Naive thymus-derived CD4-positive, alpha-beta T cell (primary cell): ENCODE data around the gene HOXA10. TPM values are rescaled to one million over a fixed set of nuclear protein-coding genes. Genes with fewer than 3 reads are reported as not detected.
A peak's percentile ranks its signal among the peaks of the same experiment; 100 is the strongest.

Source experiments
- ATAC-seq: fragments of 150-1000 bp; cut with Tn5 transposase; 2 replicates; pipeline ENCODE4 v1.10.0; 2021; ENCODE audit warnings: mild to moderate bottlenecking, moderate library complexity
- CTCF ChIA-PET: fragments of 350-600 bp; sonication (Branson Sonifier 250); formaldehyde crosslinking; loops from one replicate; lab custom pipeline; 2021; ENCODE audit warnings: antibody characterized with exemption; lab: Charles Lee
- POLR2A ChIA-PET: fragments of 350-600 bp; sonication (Branson Sonifier 250); formaldehyde crosslinking; loops from one replicate; lab custom pipeline; 2021; ENCODE audit warnings: antibody characterized with exemption, inconsistent platforms; lab: Charles Lee
- DNase-seq, 9 donors: peaks; one replicate each; pipeline versions ENCODE4 v3.0.0 to v3.0.0-alpha.2; 2020 to 2022; ENCODE audit warnings: mixed read lengths in 1 of 9
- H3K27ac ChIP-seq: one replicate; pipeline ENCODE4 v1.7.0; 2013; ENCODE audit warnings: mild to moderate bottlenecking, low read depth, low read length, moderate library complexity
- H3K27me3 ChIP-seq, 2 donors: one replicate each; pipeline ENCODE4 v1.7.0; 2013; ENCODE audit warnings: low read length in 2 of 2, mild to moderate bottlenecking in 2 of 2, moderate library complexity in 2 of 2; ENCODE audit not compliant: control insufficient read depth in 2 of 2, insufficient read depth in 2 of 2
- H3K36me3 ChIP-seq, 3 experiments: 1 replicate in 2 of 3; 2 replicates in 1 of 3; pipeline ENCODE4 v1.7.0; 2013; ENCODE audit warnings: low read length in 3 of 3, mild to moderate bottlenecking in 3 of 3, moderate library complexity in 1 of 3; ENCODE audit not compliant: insufficient read depth in 3 of 3, control insufficient read depth in 2 of 3
- H3K4me1 ChIP-seq, 2 donors: one replicate each; pipeline ENCODE4 v1.7.0; 2013; ENCODE audit warnings: low read length in 2 of 2, mild to moderate bottlenecking in 2 of 2, moderate library complexity in 1 of 2; ENCODE audit not compliant: control insufficient read depth in 2 of 2, insufficient read depth in 2 of 2
- H3K4me3 ChIP-seq: 2 replicates; pipeline ENCODE4 v1.7.0; 2013; ENCODE audit warnings: mild to moderate bottlenecking, low read length
- H3K9me3 ChIP-seq, 3 experiments: 1 replicate in 2 of 3; 2 replicates in 1 of 3; pipeline ENCODE4 v1.7.0; 2013; ENCODE audit warnings: low read length in 3 of 3; ENCODE audit not compliant: control insufficient read depth in 2 of 3
- H3K27ac Mint-ChIP-seq, 9 donors: one replicate each; pipeline ENCODE4 v1.8.0; 2020 to 2022; ENCODE audit warnings: mixed read lengths in 9 of 9, mild to moderate bottlenecking in 8 of 9, moderate library complexity in 5 of 9, inconsistent platforms in 2 of 9
- H3K27me3 Mint-ChIP-seq, 5 donors: one replicate each; pipeline ENCODE4 v1.8.0; 2021 to 2022; ENCODE audit warnings: mixed read lengths in 5 of 5, mild to moderate bottlenecking in 1 of 5
- H3K36me3 Mint-ChIP-seq, 5 donors: one replicate each; pipeline ENCODE4 v1.8.0; 2020 to 2022; ENCODE audit warnings: mixed read lengths in 5 of 5, mild to moderate bottlenecking in 3 of 5, inconsistent platforms in 1 of 5
- H3K4me1 Mint-ChIP-seq, 7 donors: one replicate each; pipeline ENCODE4 v1.8.0; 2020 to 2022; ENCODE audit warnings: mixed read lengths in 7 of 7, mild to moderate bottlenecking in 3 of 7, inconsistent platforms in 1 of 7
- H3K4me3 Mint-ChIP-seq, 10 donors: one replicate each; pipeline ENCODE4 v1.8.0; 2020 to 2022; ENCODE audit warnings: mild to moderate bottlenecking in 10 of 10, mixed read lengths in 10 of 10, moderate library complexity in 6 of 10, inconsistent platforms in 2 of 10
- H3K9me3 Mint-ChIP-seq, 11 donors: one replicate each; pipeline ENCODE4 v1.8.0; 2020 to 2022; ENCODE audit warnings: mixed read lengths in 11 of 11, mild to moderate bottlenecking in 4 of 11, inconsistent platforms in 1 of 11, moderate library complexity in 1 of 11
- intact Hi-C, 2 donors: fragments of 100-400 bp; cut with micrococcal nuclease; formaldehyde crosslinking; loops; one replicate each; pipeline ENCODE4 v1.15.1; 2023
- polyA plus RNA-seq, 2 donors: library from polyadenylated mRNA; unstranded; fragments of 300-500 nt; fragmentation: Illumina TruSeq; gene quantifications; one replicate each; pipeline ENCODE4 v1.2.3, GENCODE V29; 2021
- total RNA-seq, 6 experiments: library from RNA in 5 of 6; stranded (reverse) in 5 of 6; gene quantifications; 1 replicate in 5 of 6; 2 replicates in 1 of 6; pipeline ENCODE4 v1.2.3 and lab custom pipeline; 2021 to 2026

Gene HOXA10
- total and polyA plus RNA-seq, 7 experiments from 2014 or later = 0.66 TPM; not detected in 6

DNA sequence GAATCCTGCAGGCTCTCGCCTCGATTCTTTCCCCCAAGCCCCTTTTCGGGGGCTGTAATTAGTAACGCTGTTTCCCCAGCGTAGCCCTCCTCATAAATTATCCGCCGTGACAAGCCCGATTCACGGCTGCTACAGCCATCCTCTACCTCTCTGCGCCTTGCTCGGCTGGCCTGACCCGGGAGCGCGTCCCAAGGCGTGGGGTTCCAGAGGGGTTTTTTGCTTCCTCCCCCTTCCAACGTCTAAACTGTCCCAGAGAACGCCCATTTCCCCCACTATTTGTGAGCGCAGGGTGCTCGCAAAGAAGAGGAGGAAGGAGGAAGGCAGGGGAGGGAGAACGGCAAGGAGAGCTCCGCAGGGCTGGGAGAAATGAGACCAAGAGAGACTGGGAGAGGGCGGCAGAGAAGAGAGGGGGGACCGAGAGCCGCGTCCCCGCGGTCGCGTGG is 31.5 kb downstream of the HOXA10 start:
- ChIA-PET POLR2A (no interaction called here), CTCF (no interaction called here)
- Mint-ChIP-seq H3K27ac (no peak overlapping the region), H3K36me3 (peaks cover 0 to 3% (median 0%) of the 10 kb centered on the region in 5 donors), H3K4me3 (peak overlapping the region in 5 of 10 donors; percentile 21 to 79 (median 48)), H3K9me3 (peaks cover 0 to 3% (median 0%) of the 10 kb centered on the region in 11 donors), H3K27me3 (peaks cover 27 to 60% (median 55%) of the 10 kb centered on the region in 5 donors), H3K4me1 (peaks cover 0 to 9% (median 4%) of the 10 kb centered on the region in 7 donors)
- Histone ChIP-seq H3K4me1 (no peaks in the 10 kb centered on the region), H3K27me3 (peaks cover 0 to 9% of the 10 kb centered on the region in 2 donors), H3K36me3 (no peaks in the 10 kb centered on the region), H3K27ac (no peak overlapping the region), H3K4me3 (no peak overlapping the region), H3K9me3 (no peaks in the 10 kb centered on the region)
- intact Hi-C loops = no loop called here
- ATAC-seq = no peak
- DNase-seq = no peak

DNA sequence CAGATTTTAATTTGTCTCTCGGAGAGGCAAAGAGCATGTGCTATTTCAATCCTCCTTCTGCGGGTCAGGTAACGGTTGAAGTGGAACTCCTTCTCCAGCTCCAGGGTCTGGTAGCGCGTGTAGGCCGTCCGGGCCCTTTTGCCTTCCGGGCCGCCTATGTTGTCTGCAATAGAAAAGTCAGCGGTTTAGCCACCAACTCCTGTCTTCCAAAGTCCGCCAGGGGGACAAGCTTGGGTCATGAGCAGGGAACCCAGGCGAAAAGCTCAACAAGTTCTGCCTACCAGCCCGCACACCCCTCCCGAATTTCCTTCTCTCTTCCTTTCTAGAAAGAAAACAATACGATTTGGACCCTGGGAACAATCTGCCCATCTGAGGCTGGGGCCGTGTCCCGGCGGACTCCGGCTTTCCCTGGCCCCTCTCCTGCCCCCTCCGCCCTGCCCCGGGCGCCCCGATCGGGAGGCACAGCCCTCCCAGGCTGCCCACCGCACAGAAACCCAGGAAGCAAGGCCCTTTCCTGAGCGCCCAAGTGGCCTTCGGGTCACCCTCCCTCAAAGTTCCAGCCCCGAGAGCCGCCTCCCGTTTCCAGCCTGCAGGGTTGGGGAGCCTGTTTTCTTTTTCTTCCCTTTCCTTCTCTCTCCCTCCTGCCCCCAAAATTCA is 32.1 kb downstream of the HOXA10 start:
- H3K4me3 ChIP-seq = no peak overlapping the region
- ATAC-seq (no peak), DNase-seq (no peak)
- peaks cover 0 to 9% of the 10 kb centered on the region in 2 donors for H3K27me3 ChIP-seq
- no peaks in the 10 kb centered on the region for H3K9me3 ChIP-seq
- peak overlapping the region in 1 of 10 donors; percentile 79 for H3K4me3 Mint-ChIP-seq
- ChIA-PET CTCF (no interaction called here), POLR2A (no interaction called here)
- H3K27ac Mint-ChIP-seq = peak overlapping the region in 1 of 9 donors; percentile 12
- peaks cover 0 to 3% (median 0%) of the 10 kb centered on the region in 11 donors for H3K9me3 Mint-ChIP-seq
- peaks cover 0 to 6% (median 0%) of the 10 kb centered on the region in 7 donors for H3K4me1 Mint-ChIP-seq
- peaks cover 27 to 61% (median 56%) of the 10 kb centered on the region in 5 donors for H3K27me3 Mint-ChIP-seq
- H3K27ac ChIP-seq = no peak overlapping the region
- intact Hi-C loops = no loop called here
- H3K36me3 Mint-ChIP-seq = peaks cover 0 to 3% (median 0%) of the 10 kb centered on the region in 5 donors
- H3K4me1 ChIP-seq = no peaks in the 10 kb centered on the region
- H3K36me3 ChIP-seq = no peaks in the 10 kb centered on the region

DNA sequence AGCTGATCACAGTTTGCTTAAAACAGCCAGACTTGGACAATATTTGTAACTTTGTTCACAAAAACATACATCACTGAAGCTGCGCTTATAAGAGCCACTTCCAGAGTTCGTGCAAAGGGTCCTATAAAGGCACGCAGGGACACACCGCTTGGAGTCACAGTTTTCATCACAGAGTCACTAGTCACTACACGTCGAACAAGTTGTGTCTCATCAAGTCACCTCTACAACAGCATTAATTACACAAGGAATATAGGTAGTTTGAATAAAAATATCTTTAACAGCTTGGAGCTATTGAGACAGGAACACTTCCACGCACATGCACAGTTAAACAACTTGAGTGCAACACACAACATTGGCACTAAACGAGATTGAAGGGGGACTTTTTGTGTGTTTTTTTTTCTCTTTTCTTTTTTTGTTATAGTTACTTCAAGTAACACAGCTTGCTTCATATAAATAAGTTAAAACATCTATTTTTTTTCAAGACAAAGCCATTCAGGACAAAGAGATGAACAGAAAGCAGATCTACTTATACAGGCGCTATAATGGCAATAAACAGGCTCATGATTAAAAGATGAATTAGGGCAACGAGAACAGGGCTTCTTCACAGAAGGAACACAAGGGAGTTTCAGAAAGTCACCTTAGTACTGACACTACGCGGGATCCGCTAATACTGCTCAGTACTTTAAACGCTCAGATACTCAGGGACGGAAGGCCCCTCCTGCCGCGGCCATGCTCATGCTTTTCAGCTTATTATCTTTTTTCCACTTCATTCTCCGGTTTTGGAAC is 32.8 kb downstream of the HOXA10 start:
- peaks cover 27 to 58% (median 56%) of the 10 kb centered on the region in 5 donors for H3K27me3 Mint-ChIP-seq
- CTCF ChIA-PET = no interaction called here

DNA sequence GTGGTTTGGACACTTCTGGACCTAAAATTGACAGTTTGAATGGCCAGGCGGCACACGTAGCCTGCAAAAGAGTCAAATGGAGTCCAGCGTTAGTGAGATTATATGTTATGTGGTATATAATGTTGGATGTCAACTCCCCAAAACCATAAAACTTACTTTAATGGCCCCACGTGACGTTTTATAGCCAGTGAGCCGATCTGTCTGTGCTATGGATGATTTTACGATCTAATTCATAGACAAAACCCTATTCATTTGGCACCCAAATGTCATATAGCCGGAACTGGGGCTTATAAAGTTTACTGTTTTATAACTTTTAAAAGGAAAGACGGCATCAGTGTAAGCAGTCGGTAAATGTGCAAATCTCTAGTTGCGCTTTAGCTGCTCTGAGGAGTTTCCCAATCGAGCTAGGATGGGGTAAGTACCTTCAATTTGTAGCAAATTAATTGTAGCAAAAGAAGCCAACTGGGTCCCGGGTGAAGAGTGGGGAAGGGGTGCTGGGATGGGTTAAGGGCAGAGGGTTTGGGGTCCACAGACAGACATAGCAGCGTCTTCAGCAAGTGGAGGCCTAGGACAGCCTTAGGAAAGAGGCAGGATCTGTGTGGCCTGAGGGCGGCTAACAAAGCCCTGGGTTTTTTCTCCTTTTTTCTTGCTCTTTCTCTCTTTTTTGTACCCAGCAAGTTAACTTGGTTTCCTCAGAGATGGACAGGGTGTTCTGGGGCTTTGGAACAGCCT is 33.8 kb downstream of the HOXA10 start:
- H3K27me3 ChIP-seq = peaks cover 0 to 3% of the 10 kb centered on the region in 2 donors
- H3K9me3 ChIP-seq = no peaks in the 10 kb centered on the region
- no peaks in the 10 kb centered on the region for H3K4me1 ChIP-seq
- ChIA-PET POLR2A (no interaction called here), CTCF (interaction anchor here (0.6 kb wide), 2 partner anchors 173 to 1078 kb away, joined by 3 to 4 read pairs; no protein-coding TSS in a partner anchor)
- intact Hi-C loops = no loop called here
- H3K27ac Mint-ChIP-seq = no peak overlapping the region
- DNase-seq (no peak), ATAC-seq (no peak)
- H3K4me3 Mint-ChIP-seq = no peak overlapping the region
- no peak overlapping the region for H3K4me3 ChIP-seq
- no peaks in the 10 kb centered on the region for H3K36me3 ChIP-seq
- peaks cover 0 to 3% (median 0%) of the 10 kb centered on the region in 11 donors for H3K9me3 Mint-ChIP-seq
- no peak overlapping the region for H3K27ac ChIP-seq
- H3K4me1 Mint-ChIP-seq = peaks cover 0 to 7% (median 2%) of the 10 kb centered on the region in 7 donors
- peaks cover 0 to 3% (median 0%) of the 10 kb centered on the region in 5 donors for H3K36me3 Mint-ChIP-seq
- peaks cover 32 to 61% (median 56%) of the 10 kb centered on the region in 5 donors for H3K27me3 Mint-ChIP-seq

More for the DNA sequence above, 32.8 kb downstream of the HOXA10 start:
- H3K4me3 ChIP-seq = no peak overlapping the region
- Mint-ChIP-seq H3K4me3 (no peak overlapping the region), H3K27ac (peak overlapping the region in 1 of 9 donors; percentile 12), H3K36me3 (peaks cover 0 to 3% (median 0%) of the 10 kb centered on the region in 5 donors), H3K4me1 (peaks cover 0 to 5% (median 0%) of the 10 kb centered on the region in 7 donors), H3K9me3 (peaks cover 0 to 3% (median 0%) of the 10 kb centered on the region in 11 donors)
- H3K27me3 ChIP-seq = peaks cover 0 to 2% of the 10 kb centered on the region in 2 donors
- intact Hi-C loops = no loop called here
- H3K27ac ChIP-seq = no peak overlapping the region
- H3K9me3 ChIP-seq = no peaks in the 10 kb centered on the region
- H3K4me1 ChIP-seq = no peaks in the 10 kb centered on the region
- H3K36me3 ChIP-seq = no peaks in the 10 kb centered on the region
- ATAC-seq (no peak), DNase-seq (no peak)
- POLR2A ChIA-PET = no interaction called here

DNA sequence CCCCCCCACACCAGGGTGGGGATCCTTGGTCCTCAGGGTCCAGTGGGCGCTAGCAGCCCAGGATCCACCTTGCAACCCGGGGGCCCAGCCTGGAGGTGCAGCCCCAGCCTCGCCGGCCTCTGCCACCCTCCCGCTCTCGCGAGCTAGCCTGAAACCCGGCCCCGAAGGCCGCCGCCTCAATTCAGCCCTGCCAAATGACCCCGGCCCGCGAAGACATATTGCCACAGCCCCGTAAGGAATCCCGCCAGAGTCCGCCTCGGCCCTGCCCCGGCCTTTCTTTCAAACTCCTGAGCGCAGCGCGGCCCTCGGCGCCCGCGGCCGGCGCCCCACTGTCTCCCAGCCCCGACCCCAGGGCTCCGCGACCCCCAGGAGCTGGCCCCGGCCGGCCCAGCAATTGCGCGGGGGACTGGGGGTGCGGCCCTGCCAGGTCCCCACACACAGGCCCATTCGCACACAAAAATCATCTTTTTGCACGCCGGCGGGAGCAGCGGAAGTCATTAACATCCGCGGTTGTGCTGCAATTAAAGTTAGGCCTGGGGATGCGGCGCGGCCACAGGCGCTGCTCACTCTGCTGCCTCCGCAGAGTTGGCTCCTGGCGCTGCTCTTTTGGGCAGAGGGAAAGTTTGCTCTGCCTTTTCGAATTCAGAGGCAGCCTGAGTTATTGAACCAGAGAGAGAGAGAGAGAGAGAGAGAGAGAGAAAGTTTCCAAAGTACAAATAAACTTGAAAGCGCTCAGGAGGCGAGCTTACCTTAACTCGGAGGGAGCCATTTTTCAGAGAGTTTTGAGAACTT is 34.6 kb downstream of the HOXA10 start:
- Histone ChIP-seq H3K27ac (no peak overlapping the region), H3K27me3 (peaks cover 0 to 4% of the 10 kb centered on the region in 2 donors), H3K4me3 (no peak overlapping the region), H3K4me1 (no peaks in the 10 kb centered on the region), H3K36me3 (no peaks in the 10 kb centered on the region), H3K9me3 (no peaks in the 10 kb centered on the region)
- CTCF ChIA-PET = no interaction called here
- ATAC-seq (no peak), DNase-seq (no peak)
- H3K36me3 Mint-ChIP-seq = peaks cover 0 to 3% (median 0%) of the 10 kb centered on the region in 5 donors
- H3K4me3 Mint-ChIP-seq = no peak overlapping the region
- POLR2A ChIA-PET = no interaction called here
- H3K27ac Mint-ChIP-seq = no peak overlapping the region
- H3K4me1 Mint-ChIP-seq = peaks cover 0 to 11% (median 5%) of the 10 kb centered on the region in 7 donors
- intact Hi-C loops = no loop called here
- H3K27me3 Mint-ChIP-seq = peaks cover 40 to 64% (median 59%) of the 10 kb centered on the region in 5 donors
- peaks cover 0 to 2% (median 0%) of the 10 kb centered on the region in 11 donors for H3K9me3 Mint-ChIP-seq

DNA sequence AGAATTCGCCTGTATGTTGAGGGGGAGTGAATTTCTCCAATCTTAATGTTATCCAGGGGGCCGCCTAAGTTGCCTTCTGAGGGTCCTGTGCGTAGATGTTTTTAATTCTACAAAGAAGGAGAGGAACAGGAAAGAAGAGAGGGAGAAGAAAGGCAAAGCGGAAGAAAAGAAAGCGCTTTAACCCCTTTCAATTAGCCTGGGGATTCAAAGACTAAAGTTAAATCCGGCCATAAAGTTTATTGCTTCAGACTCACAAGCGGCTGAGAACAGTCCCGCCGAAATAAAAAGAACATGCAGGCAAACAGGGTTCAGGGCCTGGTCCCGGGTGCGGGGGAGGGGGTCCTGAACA is 35.2 kb downstream of the HOXA10 start:
- Histone ChIP-seq H3K4me1 (no peaks in the 10 kb centered on the region), H3K27ac (no peak overlapping the region), H3K36me3 (no peaks in the 10 kb centered on the region), H3K4me3 (no peak overlapping the region), H3K27me3 (peaks cover 0 to 6% of the 10 kb centered on the region in 2 donors), H3K9me3 (no peaks in the 10 kb centered on the region)
- peaks cover 0 to 15% (median 5%) of the 10 kb centered on the region in 7 donors for H3K4me1 Mint-ChIP-seq
- ChIA-PET POLR2A (no interaction called here), CTCF (no interaction called here)
- peaks cover 46 to 66% (median 64%) of the 10 kb centered on the region in 5 donors for H3K27me3 Mint-ChIP-seq
- DNase-seq (no peak), ATAC-seq (no peak)
- H3K36me3 Mint-ChIP-seq = peaks cover 0 to 3% (median 0%) of the 10 kb centered on the region in 5 donors
- no peak overlapping the region for H3K27ac Mint-ChIP-seq
- intact Hi-C loops = no loop called here
- H3K9me3 Mint-ChIP-seq = peaks cover 0 to 2% (median 0%) of the 10 kb centered on the region in 11 donors
- no peak overlapping the region for H3K4me3 Mint-ChIP-seq
